NCI-H82 treated with DMSO at 0.1 percent for 48 hours (cell line): ENCODE measurements around the gene LRTM2.

Experiments used
- DNase-seq: peaks from one replicate; lab custom pipeline; 2025; ENCODE audit not compliant: unreplicated experiment; lab: John Stamatoyannopoulos, UW

LRTM2 gene

GRCh38 chr12:1820191-1820895, at the start of gene LRTM2:
Gene LRTM2, plus strand, starts transcription at chr12:1820565. Its CDS starts 7,584 bp downstream, at chr12:1828149.
- no peak for DNase-seq

GRCh38 chr12:1773937-1774655, 46.3 kb upstream of the LRTM2 start:
- DNase-seq, result no peak

- DNase-seq, result peak; percentile 42
Measured at GRCh38 chr12:1776170-1776921, 44.0 kb upstream of the LRTM2 start.

DNA sequence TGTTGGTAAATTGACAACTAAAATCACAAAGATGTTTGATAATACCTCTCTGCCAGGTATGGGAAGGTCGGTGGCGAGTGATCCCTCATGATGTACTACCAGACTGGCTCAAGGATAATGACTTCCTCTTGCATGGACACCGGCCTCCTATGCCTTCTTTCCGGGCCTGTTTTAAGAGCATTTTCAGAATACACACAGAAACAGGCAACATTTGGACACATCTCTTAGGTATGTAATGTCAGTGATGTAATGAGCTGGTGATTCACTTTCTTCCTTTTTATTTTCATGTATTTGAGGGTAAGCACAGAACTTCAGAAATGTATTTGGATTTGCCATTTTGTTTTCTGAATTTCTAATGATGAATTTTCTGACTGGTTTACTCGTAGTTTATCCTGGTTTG, 42.6 kb upstream of the LRTM2 start:
- no peak for DNase-seq

DNA sequence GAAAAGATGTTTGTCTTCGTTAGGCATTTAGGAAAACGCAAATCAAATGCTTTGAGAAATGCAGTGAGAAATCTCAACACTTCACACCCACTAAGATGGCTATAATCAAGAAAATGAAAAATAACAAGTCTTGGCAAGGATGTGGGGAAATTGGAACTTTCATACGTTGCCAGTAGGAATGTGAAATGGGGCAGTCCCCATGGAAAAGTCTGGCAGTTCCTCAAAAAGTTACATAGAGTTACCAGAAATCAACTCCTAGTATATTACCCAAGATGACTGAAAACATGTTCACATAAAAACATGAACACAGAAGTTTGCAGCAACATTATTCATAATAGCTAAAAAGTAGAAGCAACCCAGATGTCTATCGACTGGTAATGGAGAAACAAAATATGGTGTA, 41.5 kb upstream of the LRTM2 start:
- no peak for DNase-seq

DNA sequence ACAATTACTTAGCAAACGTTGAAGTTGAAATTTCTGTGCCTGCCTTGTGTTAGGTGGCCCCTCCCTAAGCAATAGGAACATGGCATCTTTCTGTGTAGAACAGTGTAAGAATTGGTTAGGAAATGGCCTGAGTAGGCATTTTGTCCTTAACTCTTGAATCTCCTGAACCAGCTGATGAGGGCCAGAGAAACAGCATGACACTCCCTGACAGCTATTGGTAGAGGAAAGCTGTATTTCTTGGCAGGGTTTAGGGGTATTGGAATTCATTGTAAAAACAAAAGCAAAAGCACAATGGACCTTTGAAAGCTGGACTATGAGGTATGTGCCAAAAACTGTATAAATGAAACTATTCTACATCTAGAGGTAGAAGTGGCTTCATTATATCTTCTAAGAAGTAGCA, 40.6 kb upstream of the LRTM2 start:
- DNase-seq, result no peak

DNA sequence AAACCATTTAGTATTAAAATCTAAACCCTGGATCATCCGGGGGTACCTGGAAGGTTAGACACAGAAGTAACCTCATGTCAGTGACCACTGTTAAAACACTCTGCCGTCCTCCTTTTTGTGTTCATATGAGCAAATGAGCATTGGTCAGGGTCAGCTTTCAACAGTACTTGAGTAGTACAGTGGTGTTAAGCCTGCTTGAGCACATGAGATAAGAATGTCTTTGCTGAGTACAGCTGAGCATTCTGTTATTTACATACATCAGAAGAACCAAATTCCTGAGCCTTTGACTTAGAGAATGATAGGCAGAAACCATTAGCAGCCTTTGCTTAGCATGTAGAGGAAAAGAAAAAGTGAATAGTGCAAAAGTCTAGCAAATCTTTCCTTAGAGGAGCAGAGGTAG, 38.6 kb upstream of the LRTM2 start:
- no peak for DNase-seq

DNA sequence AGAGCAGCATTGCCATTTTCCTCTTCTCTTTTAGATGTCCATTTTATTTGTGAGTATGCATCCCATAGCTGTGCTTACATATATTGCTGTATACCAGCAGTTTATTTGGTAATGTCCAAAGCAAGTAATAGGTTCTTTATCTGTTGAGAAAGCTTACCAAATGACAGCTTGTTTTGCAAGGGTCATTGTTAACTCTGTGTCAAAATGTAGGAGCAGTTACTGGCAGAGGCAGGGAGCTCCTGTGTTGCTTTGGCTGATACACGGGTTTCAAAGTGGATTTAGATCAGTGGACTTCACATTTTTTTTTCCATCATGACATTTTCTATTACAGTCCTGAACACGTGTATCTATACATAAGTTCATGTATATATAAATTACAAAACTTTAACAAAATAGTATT, 38.1 kb upstream of the LRTM2 start:
- DNase-seq, result no peak

GRCh38 chr12:1787714-1788113, 32.7 kb upstream of the LRTM2 start:
- no peak for DNase-seq

GRCh38 chr12:1790444-1790843, 29.9 kb upstream of the LRTM2 start:
- DNase-seq, result no peak

GRCh38 chr12:1791104-1791841, 29.1 kb upstream of the LRTM2 start:
- DNase-seq, result peak; percentile 44

DNA sequence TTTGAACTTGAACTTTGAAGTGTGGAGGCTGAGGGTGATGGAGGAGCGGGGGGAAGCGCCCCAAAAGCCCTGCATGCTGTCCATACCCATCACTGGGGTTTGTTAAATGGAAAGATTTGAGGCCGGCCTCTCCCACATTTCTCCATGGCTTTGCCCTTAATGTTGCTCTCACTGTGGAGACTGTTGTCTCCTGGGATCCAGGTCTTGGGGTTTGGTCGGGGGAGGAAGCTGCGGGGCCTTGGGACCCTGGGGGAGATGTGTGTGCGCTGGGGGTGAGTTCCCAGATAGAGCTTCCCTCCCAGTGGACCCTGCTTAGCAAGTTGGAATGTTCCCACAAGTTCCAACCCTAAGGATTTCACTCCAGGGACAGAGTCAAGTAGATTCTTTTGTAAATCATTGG, 28.0 kb upstream of the LRTM2 start:
- DNase-seq, result no peak

DNA sequence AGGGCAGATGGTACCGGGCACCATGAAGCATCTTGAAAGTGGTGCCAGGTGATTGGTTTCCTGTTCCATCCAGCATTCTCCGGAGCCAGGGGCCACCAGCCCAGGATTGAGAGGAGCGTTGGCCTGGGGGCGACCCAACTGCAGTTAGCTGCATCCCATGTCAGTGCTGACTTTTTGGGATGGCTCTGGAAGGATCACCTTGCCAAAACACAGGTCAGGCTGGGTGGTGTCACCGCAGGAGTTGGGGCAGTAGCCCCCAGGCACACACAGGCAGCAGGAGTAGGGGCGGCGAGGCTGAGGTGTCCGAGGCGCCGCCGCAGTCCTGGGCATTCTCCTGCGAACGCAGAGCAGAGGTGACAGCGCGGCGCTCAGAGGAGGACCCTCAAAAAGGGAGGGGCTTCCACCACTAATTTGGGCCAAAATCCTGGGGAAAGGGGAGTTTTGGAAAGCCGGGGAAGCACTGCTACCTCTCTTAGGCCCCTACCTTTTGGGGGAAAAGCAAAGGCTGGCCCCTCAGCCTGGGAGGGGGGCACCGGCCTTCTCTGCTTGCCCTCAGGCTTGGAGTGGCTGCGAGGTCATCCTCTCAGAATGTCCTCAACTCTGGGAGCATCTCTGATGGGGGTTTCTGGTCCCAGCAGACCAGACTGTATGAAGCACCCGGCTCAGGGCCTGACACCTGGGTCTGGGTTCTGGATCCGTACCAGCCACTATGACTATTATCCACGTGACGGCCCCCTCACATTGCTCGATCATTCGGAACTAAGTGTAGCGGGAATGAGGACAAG, 26.7 kb upstream of the LRTM2 start:
- DNase-seq, result no peak

DNA sequence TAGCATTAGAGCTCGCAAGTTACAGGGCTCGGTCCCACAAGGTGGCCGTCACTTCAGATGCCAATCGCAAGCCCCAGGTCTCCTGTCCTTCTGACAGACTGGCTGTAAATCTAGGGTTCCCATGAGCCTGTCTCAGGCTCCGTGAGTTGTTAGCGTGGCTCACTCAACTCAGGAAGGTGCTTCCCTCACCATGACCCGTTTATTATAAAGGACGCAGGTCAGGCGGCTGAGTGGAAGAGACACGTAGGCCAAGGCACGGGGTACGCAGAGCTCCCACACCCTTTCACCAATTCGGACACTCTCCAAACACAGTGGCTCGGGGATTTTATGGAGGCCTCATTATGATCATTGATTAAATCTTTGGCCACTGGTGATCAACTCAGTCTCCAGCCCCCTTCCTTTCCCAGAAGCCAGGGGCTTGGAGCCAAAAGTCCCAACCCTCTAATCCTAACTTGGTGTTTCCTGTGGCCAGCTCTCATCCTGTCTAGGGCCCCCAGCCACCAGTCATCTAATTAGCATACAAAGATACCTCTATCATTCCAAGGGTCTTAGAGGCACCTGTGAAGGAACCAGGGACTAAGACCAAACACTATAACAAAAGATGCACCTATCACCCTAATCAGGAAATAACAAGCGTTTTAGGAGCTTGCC, 25.8 kb upstream of the LRTM2 start:
- DNase-seq, result no peak

DNA sequence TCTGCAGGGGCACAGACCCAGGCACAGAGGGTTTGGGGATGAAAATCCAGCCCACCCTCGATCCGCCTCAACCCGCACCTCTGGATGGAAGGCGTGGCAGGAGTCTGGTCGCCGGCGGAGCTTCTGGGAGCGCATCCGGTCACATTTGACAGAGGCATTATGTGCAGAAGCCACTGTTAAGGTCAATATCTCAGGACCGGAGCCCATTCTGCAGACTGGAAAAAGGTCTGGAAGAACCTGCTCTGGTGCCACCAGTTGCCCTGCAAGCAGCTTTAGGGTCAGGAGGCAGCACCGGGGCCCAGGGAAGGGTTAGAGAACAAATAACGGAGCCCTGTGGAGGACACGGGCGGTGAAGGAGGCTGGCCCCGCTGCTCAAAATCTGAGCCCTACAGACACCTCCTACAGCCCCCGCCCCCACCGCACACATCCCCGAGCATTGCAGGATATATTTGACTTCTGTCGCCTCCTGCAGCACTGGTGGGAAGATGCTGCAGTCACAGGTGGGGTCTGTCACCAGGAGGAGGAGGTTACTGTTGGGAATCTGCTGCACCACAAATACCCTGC, 25.1 kb upstream of the LRTM2 start:
- DNase-seq, result no peak

DNA sequence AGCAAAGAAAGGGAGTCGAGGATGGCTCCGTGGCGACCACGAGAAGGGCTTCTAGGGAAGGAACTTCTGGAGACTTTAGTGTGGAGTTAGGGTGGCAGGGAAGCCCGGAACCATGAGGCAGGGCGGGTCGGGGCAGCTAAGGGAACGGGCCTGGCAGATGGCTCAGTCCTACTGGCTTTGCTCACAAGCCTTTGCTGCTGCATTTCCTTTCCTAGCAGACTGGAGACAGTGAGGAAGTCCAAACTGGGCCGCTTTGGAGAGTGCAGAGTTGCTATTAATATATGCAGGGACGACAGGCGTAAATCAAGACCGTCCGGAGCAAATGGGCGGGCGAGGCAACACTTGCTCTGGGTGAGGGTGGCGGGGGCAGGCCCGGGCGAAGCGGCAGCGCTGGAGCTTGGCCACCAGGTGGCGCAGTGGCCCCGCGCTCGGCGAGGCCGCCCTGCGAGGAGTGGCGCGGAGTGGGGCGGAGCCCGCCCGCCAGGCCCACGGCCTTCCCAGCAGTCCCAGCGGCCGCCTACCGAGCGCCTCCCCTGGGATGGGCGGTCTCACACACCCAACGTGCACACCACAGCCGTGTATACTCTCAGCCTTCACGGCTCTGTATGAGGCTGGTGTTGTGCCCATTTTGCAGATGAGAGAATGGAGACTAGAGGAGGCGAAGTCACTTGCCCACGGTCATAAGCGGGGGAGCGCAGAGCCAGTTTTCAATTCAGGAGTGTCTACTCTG, 24.4 kb upstream of the LRTM2 start:
- peak; percentile 25 for DNase-seq

GRCh38 chr12:1796515-1797010, 23.8 kb upstream of the LRTM2 start:
- no peak for DNase-seq

DNA sequence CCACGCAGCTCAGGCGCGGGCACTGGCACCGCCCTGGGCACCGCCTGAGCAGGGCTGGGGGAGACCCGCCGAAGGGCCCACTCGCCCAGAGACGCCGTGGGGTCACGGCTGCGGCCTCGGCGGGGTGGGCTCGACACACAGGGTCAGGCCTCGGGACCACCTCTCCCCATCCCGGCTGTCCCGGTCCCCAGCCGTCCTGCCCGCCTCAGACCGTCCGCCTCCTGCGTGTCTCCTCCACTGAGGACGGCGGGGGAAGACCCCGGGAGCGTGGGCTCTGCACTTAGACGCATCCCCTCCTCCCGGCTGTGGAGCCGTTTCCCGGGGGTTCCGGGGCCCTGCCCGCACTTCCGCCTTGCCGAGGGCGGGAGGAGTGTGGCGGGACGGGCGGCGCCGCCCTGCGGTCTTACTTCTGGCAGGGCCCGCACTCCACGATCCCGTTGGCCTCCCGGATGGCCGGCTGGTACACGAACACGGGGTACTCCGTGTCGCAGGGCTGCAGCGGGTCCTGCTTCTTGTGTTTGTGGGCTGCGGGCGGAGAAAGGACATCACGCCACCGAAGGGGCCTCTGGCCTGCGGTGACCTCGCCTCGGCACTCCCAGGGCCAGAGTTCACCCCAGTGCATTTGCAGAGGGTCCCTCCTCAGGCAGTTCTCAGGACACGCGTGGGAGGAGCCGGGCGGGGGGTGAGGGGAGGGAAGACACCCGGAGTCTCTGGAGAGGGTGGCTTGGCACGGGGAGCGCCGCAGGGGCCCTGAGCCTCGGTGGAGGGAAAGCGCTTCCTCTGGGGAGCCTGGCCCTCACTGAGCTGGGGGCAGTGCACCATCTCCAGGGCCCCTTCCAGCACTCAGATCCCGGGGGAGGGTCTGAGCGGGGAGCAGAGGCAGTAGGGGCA, 23.1 kb upstream of the LRTM2 start:
- no peak for DNase-seq
